Pulmonary artery endothelial cell (primary cell): Measurements from ENCODE around the gene CYP2W1. TPM values are rescaled to one million over a fixed set of nuclear protein-coding genes. Genes with fewer than 3 reads are reported as not detected.
"Not testable (repeated sequence)": the region's sequence is repeated elsewhere in the genome, so short reads cannot be mapped to it uniquely, and the experiment has no call there.

Source experiments
- DNase-seq: peaks from one replicate; pipeline ENCODE4 v3.0.0-alpha.2; 2011; ENCODE audit warnings: low read depth, low spot score
- total RNA-seq: library from RNA; depleted of rRNA; stranded (reverse); fragments of >200 nt; gene quantifications from 2 replicates; pipeline ENCODE4 v1.2.3, GENCODE V29; 2014

Gene CYP2W1
- total RNA-seq, 1 donor from 2014 or later: not detected

DNA sequence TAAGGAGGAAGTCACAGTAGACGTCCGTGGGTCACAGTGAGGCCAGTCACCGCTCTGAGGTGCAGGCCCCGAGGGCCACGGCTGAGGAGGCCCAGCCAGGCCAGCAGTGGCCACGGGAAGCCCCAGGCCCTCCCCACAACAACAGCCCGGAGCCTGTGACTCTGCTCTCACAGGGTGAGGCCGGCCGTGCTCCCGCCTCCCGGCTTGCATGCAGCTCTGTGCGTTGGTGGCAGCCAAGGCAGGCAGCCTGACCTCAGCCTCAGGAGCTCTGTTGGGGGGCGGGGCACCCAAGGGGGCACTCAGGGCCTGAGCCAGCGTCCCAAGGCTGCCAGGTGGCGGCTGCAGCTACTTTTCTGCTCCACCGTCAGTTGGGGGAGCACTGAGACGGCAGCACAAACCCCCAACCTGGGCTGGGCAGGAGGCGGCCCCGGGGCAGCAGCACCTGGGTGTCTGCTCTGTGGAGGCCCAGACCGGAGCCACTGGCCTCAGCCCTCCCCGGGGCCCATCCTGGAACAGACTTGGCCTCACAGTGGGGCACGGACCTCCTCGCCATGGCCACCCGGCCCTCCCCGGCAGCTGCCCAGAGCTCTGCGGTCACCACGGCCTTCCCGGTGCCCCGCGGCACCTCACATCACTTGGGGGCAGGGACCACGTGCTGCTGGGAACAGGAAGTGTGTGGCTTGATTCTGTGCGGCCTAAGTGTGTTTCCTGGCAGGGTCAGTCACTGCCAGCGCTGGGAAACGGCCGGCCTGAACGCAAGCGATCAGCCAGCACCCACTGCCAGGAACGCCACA is 13.3 kb downstream of the CYP2W1 start:
- no peak for DNase-seq

DNA sequence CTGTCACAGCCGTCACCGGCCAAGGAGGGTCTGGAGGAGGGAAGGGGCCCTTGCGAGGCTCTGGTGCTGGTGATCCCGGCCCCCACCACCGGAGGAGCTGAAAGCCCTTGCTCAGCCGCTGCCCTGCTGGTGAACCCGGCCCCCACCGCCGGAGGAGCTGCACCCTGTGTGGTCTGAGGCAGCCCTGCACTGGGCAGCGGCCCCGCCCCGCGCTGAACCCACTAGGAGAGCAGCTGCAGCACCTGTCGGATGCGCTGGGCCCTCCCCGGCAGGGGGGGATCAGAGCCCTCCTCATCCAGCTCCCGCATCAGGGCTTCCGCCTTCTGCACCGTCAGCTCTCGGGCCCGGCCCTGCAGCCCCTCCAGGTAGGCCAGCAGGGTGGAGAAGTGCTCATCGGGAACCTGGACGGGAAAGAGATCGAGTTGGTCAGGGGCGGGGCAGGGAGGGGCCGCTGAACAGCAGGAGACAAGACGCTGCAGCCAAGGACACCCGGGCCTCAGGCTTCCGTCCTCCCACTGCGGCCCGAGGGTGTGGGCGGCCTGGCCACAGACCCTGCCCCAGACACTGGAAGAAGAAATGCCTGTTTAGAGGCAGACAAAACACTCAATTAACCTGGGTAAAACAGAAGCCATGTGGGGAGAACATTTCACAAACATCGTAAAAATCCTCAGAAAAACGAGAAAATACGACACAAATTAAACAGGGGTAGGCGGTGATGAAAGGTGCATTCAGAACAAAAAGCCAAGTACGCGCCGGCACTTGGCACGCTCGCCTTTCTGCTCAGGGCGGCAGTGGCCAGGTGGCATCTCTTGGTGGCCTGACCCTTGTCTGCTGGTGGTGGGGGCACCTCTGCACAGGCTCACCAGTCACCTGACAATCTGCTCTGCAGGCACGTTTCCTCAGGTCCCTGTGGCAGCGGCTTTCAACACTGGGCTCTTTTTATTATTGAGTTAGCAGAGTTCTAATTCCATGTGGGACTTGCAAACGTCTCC is 14.7 kb downstream of the CYP2W1 start:
- no peak for DNase-seq

DNA sequence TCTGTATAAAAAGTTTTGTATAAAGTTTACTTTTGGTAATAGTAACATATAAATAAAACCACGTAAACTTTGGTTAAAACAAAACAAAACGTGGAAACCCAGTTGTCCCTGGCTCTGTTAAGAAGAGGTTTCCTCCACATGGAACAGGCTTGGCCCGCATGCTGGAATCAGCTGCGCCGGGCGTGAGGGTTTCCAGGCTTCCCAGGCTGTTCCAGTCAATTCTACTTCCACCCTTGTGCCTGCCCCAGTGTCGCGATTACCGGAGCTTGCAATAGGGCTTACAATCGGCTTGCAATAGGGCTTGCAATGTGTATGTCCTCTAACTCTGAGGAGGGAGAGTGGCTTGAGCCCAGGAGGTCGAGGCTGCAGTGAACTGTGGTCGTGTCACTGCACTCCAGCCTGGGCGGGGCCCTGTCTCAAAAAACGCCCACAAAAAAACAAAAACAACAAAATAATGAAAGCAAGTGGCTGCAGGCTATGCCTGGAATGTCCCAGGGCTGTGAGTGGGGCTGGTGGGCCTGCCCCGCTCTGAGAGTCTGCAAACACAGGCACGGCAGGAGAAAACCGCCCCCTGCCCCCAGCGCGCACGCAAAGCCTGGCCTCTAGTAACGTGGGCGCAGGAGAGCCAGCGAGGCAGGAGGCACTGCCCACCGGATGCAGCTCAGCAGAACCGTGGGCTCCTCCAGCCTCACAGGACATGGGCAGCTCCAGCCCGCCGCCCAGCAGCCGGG is 16.3 kb downstream of the CYP2W1 start:
- DNase-seq: no peak

DNA sequence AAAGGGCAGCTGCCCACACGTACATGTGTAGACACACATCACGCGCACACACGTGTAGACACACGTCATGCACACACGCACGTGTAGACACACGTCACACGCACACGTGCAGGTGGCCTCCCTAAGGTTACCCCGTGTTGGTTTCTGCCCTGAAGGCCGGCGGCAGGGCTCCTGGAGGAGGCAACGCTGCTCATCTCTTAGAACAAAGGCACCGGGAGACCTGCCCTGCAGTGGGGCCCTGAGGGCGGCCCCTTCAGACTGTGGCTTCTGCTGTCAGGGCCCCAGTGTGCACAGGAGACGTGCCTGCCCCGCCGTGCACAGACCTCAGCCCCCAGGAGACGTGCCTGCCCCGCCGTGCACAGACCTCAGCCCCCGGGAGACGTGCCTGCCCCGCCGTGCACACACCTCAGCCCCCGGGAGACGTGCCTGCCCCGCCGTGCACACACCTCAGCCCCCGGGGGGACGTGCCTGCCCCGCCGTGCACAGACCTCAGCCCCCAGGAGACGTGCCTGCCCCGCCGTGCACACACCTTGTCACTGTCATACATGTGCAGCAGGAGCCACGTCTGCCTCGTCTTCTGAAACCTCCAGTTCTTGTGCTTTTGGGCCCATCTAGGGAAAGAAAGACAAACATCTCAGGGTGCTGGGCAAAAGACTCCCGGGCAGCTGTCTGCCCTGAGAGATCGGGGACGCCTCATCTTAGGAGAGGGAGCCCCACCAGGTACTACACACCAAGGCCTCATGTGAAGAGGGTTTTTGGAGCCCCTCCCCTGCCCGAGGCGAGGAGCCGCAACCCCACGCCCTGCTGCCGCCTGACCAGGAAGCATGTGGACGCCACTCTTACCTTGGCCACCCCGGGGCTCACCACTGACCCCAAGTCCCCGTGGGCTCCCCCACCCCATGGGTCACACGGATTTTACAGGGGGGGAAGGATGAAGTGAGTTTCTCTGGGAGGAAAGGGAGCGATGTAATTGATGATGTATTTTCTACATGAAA is 17.3 kb downstream of the CYP2W1 start:
- no peak for DNase-seq

DNA sequence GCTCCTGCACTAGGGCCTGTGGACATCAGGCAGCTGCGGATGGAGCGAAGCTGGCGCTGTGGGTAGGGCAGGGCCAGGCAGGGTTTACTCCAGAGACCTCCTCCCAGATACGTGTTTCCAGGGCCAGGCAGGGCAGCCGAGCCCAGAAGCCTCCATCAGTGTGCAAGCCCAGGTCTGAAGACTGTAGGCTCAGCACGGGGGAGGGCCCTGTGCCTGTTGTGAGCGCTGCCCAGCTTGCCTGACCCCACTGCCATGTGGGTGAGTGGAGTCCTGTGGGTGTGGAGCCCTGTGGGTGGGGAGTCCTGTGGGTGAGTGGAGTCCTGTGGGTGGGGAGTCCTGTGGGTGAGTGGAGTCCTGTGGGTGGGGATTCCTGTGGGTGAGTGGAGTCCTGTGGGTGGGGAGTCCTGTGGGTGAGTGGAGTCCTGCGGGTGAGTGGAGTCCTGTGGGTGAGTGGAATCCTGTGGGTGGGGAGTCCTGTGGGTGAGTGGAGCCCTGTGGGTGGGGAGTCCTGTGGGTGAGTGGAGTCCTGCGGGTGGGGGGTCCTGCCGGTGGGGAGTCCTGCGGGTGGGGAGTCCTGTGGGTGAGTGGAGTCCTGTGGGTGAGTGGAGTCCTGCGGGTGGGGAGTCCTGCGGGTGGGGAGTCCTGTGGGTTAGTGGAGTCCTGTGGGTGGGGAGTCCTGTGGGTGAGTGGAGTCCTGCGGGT is 18.2 kb downstream of the CYP2W1 start:
- not testable (repeated sequence) for DNase-seq

DNA sequence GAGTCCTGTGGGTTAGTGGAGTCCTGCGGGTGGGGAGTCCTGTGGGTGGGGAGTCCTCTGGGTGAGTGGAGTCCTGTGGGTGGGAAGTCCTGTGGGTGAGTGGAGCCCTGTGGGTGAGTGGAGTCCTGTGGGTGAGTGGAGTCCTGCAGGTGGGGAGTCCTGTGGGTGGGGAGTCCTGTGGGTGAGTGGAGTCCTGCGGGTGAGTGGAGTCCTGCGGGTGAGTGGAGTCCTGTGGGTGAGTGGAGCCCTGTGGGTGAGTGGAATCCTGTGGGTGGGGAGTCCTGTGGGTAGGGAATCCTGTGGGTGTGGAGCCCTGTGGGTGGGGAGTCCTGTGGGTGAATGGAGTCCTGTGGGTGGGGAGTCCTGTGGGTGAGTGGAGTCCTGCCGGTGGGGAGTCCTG is 19.0 kb downstream of the CYP2W1 start:
- not testable (repeated sequence) for DNase-seq

DNA sequence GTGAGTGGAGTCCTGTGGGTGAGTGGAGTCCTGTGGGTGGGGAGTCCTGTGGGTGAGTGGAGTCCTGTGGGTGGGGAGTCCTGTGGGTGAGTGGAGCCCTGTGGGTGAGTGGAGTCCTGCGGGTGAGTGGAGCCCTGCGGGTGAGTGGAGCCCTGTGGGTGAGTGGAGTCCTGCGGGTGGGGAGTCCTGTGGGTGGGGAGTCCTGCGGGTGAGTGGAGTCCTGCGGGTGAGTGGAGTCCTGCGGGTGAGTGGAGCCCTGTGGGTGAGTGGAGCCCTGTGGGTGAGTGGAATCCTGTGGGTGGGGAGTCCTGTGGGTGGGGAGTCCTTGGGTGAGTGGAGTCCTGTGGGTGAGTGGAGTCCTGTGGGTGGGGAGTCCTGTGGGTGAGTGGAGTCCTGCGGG is 19.5 kb downstream of the CYP2W1 start:
- not testable (repeated sequence) for DNase-seq

DNA sequence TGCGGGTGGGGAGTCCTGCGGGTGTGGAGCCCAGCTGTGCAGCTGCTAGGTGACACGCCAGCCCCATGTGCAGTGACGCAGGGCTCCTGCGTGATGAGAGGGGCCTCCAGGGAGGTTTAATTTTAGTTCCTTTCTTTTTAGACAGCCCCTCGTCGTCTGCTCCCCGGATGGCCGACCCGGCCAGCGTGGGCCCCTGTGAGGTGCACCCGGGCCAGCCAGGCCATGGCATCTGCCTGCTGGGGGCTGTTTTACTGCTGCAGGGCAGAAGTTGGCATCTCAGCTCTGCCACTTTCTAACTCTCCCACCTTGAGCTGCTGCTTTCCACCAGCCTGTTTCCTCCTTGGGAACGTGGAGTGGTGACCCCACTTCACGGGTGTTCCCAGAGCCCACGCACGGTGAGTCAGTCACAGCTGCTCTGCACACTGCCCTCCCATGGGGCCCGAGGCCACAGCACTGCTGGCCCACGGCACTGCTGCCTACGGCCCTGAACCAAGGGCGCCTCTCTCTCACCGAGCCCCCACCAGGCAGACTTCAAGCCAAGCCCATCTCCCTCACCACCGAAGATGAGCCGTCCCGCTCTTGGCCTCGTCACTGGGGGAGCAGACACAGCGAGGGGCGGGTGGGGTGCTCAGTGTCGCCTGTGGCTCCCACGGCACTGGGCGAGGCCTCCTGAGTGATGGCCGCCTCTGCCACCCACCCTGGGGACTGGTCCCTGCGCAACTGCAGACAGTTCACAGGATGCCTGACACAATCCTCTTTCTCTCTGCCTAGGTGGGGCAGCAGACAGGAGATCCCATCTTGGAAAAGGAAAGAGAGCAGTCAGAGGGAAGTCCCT is 21.3 kb downstream of the CYP2W1 start:
- DNase-seq: no peak

DNA sequence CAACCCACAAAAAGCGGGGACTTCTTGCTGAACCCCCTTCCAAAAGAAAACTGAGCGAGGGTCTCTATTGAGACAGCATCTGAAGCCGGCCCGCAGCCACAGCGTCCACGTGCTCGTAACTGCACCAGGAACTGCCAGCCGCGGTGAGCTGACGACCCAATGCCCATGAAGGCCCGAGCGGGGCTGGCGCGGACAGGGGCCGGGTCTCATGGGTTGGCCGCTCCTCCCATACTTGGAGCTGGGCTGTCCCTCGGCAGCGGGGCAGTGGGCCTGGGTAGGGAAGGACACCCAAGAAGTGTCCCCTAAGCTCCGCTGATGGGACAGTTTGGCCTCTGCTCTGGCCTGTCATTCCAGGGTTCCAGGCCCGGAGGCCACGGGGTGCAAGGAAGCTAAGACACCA is 22.3 kb downstream of the CYP2W1 start:
- no peak for DNase-seq

DNA sequence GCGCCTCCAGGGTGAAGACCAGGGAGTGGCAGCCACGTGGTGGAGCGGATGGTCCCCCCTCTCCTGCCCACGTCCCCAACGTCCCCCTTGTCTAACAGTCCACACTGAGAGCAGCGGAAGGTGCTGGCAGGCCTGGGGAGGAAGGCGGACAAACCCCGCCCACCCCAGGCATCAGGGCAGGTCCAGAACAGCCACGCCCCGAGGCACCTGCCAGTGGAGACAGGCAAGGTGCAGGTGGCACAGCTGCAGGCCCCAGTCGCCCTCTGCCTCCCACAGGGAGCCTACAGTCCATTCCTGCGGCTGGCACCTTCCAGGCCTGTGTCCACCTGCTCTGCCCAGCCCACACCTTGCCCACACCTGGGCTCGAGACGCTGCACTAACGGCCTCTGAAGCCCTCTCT is 24.9 kb downstream of the CYP2W1 start:
- DNase-seq: no peak

DNA sequence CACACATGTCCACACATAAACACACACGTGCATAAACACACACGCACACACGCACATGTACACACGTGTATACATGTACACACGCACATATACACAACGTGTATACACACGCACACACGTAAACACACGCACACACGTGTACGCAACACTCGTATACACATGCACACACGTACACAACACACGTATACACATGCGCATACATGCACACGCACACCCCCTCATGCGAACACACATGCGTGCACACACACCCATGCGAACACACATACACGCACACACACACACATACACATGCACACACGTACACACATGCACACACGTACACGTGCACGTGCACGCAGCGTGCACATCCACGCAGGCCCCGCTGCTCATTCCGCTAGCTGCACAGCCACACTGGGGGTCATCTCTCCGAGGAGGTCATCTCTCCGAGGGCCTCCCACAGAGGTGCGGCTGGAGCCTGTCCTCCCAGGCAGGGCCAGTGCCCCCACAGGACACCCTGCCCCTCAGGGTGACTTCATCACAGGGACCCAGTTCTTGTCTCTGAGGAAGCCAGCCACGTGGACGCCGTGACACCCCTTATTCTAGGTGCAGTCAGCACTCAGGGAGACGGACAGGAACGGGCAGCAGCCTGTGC is 25.9 kb downstream of the CYP2W1 start:
- no peak for DNase-seq

DNA sequence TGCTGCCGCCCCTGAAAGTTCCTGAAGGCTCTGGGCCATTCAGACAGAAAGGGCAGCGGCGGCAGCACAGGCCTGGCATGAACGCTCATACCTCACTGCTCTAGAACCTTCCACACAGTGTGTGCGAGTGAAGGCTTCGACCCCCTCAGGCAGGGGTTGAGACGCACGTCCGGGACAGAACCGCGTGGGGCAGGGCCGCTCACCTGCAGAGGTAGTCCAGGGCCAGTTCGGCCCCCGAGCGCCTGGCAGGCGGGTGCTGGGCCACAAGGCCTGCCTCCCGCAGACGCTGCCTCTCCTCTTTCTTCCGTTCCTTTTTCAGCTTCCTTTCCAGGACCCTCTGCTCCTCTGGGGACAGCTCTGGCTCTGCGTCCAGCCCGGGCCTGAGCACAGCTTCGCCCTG is 26.8 kb downstream of the CYP2W1 start:
- DNase-seq: no peak

DNA sequence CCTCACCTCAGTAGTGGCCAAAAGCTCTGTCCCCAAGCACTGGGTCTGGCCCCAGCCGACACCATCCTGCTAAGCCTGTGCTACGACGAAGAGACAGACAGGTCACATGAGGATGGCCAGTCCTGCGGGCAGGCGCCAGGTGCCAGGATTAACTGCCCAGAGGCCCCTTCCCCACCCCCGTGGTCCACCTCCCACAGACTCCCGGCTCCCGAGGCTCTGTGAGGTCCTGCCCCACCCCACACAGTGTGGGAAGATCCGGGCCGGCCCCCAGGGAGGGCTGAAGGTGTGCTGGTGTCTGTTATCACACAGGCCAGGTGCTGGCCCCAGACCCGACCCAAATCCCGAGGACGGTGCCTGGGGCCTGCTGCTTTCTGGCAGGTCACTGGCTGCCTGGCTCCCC is 27.2 kb downstream of the CYP2W1 start:
- DNase-seq: no peak

DNA sequence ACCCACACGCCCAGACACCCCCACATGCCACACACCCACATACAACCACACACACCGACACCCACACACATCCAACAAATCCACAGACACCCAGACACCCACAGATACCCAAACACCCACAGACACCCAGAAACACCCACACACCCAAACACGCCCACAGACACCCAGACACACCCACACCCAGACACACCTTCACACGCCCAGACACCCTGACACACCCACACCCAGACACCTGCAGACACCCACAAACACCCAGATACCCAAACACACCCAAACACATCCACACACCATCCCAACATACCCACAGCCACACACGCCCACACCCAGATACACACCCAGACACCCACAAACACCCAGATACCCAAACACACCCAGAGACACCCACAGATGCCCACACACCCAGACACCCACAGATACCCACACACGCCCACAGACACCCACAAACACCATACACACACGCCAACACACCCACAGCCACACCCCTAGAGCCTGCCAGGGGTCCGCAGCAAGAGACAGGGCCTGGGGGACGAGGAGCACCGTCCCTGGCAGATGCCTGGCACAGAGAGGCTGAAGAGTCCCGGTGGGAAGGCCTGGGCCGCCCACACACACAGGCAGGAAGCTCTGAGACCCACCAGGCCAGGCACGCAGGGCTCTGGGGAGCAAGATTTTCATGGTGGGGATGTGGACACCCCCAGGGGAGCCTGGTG is 28.5 kb downstream of the CYP2W1 start:
- DNase-seq: no peak

DNA sequence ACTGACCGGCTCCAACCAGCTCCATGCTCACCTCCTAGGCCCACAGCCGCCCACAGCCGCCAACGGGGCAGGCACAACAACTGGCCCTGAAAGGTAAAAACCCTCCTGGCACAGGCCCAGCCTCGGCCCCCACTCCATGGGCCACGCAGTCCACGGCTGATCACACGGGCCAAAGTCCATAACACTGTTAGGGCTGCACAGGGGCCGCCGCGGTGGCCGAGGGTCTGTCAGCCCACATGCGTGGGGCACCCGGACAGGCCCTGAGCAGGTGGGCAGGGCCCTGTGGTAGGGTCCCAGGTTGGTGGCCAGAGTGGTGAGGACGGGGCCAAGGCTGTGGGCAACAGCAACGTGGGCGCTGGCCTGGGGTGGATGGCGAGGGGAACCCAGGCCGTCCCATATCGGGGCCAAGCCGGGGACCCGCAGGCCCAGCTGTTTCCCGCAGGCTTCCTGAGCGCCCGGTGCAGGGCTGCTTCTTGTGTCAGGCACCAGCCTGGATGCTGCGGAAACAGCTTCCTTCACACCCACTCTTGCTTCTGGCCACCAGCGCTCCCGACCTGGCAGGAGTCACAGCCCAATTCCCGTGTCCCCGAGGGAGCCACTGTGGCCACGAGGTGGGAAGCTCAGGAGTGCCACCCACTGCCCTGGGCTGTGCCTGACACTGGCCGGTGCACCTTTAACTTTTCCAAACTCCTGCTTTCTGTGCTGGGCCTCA is 29.2 kb downstream of the CYP2W1 start:
- DNase-seq: no peak

DNA sequence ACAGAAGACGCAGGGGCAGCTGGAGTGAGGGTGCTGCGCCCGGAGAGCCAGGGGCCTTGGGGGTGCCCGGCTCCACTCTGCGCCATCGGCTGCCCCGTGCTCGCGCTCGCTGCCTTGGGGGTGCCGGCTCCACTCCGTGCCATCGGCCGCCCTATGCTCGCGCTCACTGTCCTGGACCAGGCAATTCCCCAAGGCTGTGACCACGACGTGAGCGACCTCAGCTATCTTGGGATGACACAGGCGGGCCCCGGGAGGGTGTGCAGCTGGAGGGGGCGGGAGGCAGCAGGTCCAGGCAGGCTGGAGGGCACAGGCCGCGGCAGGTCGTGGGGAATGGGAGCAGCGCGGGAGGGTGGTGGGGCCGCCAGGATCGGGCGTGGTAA is 29.7 kb downstream of the CYP2W1 start:
- no peak for DNase-seq

DNA sequence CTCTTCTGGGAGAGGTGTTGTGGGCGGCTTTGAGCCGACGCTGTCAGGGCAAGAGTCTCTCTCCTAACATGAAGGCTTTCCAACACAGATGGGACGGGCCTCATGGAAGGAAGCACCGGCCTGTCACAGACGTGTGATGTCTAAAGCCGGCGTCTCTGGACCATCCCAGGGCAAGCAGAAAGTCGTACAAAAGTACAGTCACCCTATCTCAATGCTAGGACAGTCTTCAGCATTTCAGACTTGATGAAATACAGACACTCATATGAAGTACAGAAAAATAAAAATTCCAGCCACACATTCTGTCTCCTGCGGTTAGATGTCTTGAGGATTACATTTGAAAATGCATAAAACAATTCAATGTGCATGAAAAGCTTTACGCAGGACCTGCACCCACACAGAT is 30.6 kb downstream of the CYP2W1 start:
- no peak for DNase-seq
